ENCODE data around the gene TADA2B.

DNA sequence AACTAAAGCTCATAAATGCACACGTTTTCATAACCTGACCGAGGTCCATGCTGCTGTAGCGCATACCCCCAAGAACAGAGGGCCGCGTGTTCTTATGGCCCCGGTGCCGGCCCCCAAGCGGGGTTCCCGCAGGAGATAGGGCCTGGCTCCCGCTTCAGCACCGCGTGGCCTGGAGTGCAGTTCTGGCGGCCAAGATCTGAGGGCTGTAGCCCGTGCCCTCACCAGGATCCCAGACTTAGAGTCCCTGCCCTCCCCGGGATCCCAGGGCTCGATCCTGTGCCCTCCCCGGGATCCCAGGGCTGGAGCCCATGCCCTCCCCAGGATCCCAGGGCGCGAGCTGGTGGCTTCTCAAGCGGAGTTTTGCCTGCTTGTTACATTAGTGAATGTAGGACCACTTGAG, 25.7 kb downstream of the TADA2B start:
- TF ChIP-seq, protein P1, sequence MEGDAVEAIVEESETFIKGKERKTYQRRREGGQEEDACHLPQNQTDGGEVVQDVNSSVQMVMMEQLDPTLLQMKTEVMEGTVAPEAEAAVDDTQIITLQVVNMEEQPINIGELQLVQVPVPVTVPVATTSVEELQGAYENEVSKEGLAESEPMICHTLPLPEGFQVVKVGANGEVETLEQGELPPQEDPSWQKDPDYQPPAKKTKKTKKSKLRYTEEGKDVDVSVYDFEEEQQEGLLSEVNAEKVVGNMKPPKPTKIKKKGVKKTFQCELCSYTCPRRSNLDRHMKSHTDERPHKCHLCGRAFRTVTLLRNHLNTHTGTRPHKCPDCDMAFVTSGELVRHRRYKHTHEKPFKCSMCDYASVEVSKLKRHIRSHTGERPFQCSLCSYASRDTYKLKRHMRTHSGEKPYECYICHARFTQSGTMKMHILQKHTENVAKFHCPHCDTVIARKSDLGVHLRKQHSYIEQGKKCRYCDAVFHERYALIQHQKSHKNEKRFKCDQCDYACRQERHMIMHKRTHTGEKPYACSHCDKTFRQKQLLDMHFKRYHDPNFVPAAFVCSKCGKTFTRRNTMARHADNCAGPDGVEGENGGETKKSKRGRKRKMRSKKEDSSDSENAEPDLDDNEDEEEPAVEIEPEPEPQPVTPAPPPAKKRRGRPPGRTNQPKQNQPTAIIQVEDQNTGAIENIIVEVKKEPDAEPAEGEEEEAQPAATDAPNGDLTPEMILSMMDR (IDR thresholded peaks at IDR 0.05; ENCODE audit: poor library complexity) = no peak
- TF ChIP-seq EZH2 (IDR thresholded peaks at IDR 0.05; ENCODE audit: borderline replicate concordance) = no peak
- TF ChIP-seq EZH2phosphoT487 (IDR thresholded peaks at IDR 0.05; ENCODE audit: low read depth, severe bottlenecking, unreplicated experiment) = no peak

All from hepatocyte (in vitro differentiated cells).